ENCODE results near the gene TIFAB.

Gene TIFAB

GRCh38 chr5:135445306-135445985 is 6.7 kb downstream of the TIFAB start:
- H3K27ac ChIP-seq: no peak overlapping the region
- no peak for TF ChIP-seq ZFX (IDR thresholded peaks at IDR 0.05; ENCODE audit: borderline replicate concordance)
- TF ChIP-seq CTCF (IDR thresholded peaks at IDR 0.05): no peak

- no peak for TF ChIP-seq CTCF (IDR thresholded peaks at IDR 0.05)
- no peak for TF ChIP-seq ZFX (IDR thresholded peaks at IDR 0.05; ENCODE audit: borderline replicate concordance)
- H3K27ac ChIP-seq: no peak overlapping the region
Observed at GRCh38 chr5:135444881-135445280, 7.3 kb downstream of the TIFAB start.

GRCh38 chr5:135444360-135444759 is 7.8 kb downstream of the TIFAB start:
- TF ChIP-seq CTCF (IDR thresholded peaks at IDR 0.05) (no peak), ZFX (IDR thresholded peaks at IDR 0.05; ENCODE audit: borderline replicate concordance) (no peak)
- H3K27ac ChIP-seq: no peak overlapping the region

GRCh38 chr5:135443161-135443960 is 8.8 kb downstream of the TIFAB start:
- no peak overlapping the region for H3K27ac ChIP-seq
- no peak for TF ChIP-seq ZFX (IDR thresholded peaks at IDR 0.05; ENCODE audit: borderline replicate concordance)
- TF ChIP-seq CTCF (IDR thresholded peaks at IDR 0.05): no peak

- TF ChIP-seq CTCF (IDR thresholded peaks at IDR 0.05): no peak
- TF ChIP-seq ZFX (IDR thresholded peaks at IDR 0.05; ENCODE audit: borderline replicate concordance): no peak
- no peak overlapping the region for H3K27ac ChIP-seq
Observed at GRCh38 chr5:135442431-135443160, 9.6 kb downstream of the TIFAB start.

- H3K27ac ChIP-seq: no peak overlapping the region
- no peak for TF ChIP-seq CTCF (IDR thresholded peaks at IDR 0.05)
Observed at GRCh38 chr5:135441919-135442318, 10.2 kb downstream of the TIFAB start.

All from 22Rv1 (cell line).